Breast epithelium (tissue), 3 donors: ENCODE measurements around the gene COQ8B.

Experiments
- POLR2AphosphoS5 ChIP-seq, 3 donors: sonication (generic); formaldehyde crosslinking; IDR thresholded peaks; one replicate each; pipeline ENCODE4 v1.6.1; 2017; ENCODE audit warnings: antibody characterized with exemption in 3 of 3
- TF ChIP-seq, protein P1 (sequence below), 3 donors: fragments of 450-650 bp; IDR thresholded peaks; one replicate each; pipeline ENCODE4 v1.5.1; 2016 to 2017; ENCODE audit warnings: antibody characterized with exemption in 3 of 3, mild to moderate bottlenecking in 3 of 3, moderate library complexity in 3 of 3

DNA sequence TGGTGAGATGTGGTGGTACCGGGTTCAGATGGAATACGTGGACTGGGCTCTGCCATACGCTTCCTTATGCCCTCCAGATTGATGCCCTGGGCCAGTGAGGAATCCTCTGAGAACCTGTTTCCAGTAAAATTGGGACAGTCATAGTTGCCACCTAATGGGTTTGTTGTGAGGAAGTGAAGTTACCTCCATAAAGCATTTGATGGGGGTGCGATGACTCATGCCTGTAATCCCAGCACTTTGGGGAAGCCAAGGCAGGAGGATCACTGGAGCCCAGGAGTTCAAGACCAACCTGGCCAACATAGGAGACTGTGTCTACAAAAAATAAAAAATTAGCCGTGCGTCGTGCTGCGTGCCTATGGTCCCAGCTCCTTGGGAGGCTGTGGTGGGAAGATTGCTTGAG is 39.1 kb upstream of the COQ8B start:
- TF ChIP-seq, protein P1, sequence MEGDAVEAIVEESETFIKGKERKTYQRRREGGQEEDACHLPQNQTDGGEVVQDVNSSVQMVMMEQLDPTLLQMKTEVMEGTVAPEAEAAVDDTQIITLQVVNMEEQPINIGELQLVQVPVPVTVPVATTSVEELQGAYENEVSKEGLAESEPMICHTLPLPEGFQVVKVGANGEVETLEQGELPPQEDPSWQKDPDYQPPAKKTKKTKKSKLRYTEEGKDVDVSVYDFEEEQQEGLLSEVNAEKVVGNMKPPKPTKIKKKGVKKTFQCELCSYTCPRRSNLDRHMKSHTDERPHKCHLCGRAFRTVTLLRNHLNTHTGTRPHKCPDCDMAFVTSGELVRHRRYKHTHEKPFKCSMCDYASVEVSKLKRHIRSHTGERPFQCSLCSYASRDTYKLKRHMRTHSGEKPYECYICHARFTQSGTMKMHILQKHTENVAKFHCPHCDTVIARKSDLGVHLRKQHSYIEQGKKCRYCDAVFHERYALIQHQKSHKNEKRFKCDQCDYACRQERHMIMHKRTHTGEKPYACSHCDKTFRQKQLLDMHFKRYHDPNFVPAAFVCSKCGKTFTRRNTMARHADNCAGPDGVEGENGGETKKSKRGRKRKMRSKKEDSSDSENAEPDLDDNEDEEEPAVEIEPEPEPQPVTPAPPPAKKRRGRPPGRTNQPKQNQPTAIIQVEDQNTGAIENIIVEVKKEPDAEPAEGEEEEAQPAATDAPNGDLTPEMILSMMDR (IDR thresholded peaks at IDR 0.05): no peak
- no peak for TF ChIP-seq POLR2AphosphoS5 (IDR thresholded peaks at IDR 0.05)
